Measurements from ENCODE around the gene IL16.

IL16 gene

DNA sequence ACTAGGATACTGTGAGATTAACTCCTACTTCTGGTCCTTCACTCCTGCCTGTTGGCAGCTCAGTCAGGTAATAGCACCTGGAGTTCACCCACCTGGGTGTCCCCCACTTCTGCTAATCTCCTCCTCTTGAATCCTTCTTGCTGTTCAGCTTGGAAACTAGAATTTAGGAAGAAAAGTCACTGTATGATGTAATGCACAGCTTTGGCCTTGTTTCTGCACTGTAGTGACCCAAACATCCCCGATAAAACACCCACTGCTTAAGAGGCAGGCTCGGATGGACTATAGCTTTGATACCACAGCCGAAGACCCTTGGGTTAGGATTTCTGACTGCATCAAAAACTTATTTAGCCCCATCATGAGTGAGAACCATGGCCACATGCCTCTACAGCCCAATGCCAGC is 102.5 kb downstream of the IL16 start:
- H3K4me3 ChIP-seq, result no peak overlapping the region

DNA sequence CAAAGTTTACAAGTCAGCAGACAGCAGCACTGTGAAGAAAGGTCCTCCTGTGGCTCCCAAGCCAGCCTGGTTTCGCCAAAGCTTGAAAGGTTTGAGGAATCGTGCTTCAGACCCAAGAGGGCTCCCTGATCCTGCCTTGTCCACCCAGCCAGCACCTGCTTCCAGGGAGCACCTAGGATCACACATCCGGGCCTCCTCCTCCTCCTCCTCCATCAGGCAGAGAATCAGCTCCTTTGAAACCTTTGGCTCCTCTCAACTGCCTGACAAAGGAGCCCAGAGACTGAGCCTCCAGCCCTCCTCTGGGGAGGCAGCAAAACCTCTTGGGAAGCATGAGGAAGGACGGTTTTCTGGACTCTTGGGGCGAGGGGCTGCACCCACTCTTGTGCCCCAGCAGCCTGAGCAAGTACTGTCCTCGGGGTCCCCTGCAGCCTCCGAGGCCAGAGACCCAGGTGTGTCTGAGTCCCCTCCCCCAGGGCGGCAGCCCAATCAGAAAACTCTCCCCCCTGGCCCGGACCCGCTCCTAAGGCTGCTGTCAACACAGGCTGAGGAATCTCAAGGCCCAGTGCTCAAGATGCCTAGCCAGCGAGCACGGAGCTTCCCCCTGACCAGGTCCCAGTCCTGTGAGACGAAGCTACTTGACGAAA is 103.1 kb downstream of the IL16 start:
- Histone ChIP-seq H3K27me3 (no peaks in the 10 kb centered on the region), H3K4me3 (no peak overlapping the region), H3K27ac (no peak overlapping the region), H3K9me3 (no peaks in the 10 kb centered on the region), H3K36me3 (peaks cover 0 to 20% (median 18%) of the 10 kb centered on the region in 3 donors), H3K4me1 (peaks cover 0 to 13% (median 1%) of the 10 kb centered on the region in 4 donors)
- peak in 1 of 2 donors; percentile 58 for DNase-seq
- intact Hi-C loops (cut with DNase I; ENCODE audit: low total_unique reads), result no loop called here
- TF ChIP-seq, protein P1, sequence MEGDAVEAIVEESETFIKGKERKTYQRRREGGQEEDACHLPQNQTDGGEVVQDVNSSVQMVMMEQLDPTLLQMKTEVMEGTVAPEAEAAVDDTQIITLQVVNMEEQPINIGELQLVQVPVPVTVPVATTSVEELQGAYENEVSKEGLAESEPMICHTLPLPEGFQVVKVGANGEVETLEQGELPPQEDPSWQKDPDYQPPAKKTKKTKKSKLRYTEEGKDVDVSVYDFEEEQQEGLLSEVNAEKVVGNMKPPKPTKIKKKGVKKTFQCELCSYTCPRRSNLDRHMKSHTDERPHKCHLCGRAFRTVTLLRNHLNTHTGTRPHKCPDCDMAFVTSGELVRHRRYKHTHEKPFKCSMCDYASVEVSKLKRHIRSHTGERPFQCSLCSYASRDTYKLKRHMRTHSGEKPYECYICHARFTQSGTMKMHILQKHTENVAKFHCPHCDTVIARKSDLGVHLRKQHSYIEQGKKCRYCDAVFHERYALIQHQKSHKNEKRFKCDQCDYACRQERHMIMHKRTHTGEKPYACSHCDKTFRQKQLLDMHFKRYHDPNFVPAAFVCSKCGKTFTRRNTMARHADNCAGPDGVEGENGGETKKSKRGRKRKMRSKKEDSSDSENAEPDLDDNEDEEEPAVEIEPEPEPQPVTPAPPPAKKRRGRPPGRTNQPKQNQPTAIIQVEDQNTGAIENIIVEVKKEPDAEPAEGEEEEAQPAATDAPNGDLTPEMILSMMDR (IDR thresholded peaks at IDR 0.05), result no peak

More for the DNA sequence above, 102.5 kb downstream of the IL16 start:
- Histone ChIP-seq H3K9me3 (no peaks in the 10 kb centered on the region), H3K27ac (no peak overlapping the region), H3K27me3 (no peaks in the 10 kb centered on the region), H3K4me1 (peaks cover 0 to 13% (median 1%) of the 10 kb centered on the region in 4 donors), H3K36me3 (peaks cover 0 to 20% (median 16%) of the 10 kb centered on the region in 3 donors)
- TF ChIP-seq, protein P1 (IDR thresholded peaks at IDR 0.05), result no peak
- intact Hi-C loops (cut with DNase I; ENCODE audit: low total_unique reads), result no loop called here
- DNase-seq, result peak in 1 of 2 donors; percentile 33

DNA sequence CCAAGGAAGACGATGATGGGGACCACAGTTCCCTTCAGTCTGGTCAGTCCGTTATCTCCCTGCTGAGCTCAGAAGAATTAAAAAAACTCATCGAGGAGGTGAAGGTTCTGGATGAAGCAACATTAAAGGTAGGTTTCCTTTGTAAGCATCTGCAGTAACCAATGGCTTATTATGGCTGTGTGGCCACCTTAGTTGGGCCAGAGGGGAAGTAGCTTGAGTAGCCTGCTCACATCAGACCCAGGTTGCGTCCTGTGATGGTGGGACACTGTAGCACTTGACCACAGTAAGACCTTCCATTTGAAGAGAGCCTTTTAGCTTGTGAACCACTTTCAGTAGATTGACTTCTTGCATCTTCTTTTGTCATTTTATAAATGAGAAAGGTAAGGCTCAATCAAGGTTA is 104.7 kb downstream of the IL16 start:
- TF ChIP-seq, protein P1 (IDR thresholded peaks at IDR 0.05), result no peak
- Histone ChIP-seq H3K4me1 (peaks cover 0 to 9% (median 1%) of the 10 kb centered on the region in 4 donors), H3K27me3 (no peaks in the 10 kb centered on the region), H3K36me3 (peaks cover 3 to 26% (median 24%) of the 10 kb centered on the region in 3 donors), H3K9me3 (no peaks in the 10 kb centered on the region), H3K27ac (no peak overlapping the region), H3K4me3 (no peak overlapping the region)
- DNase-seq, result peak in 1 of 2 donors; percentile 29
- intact Hi-C loops (cut with DNase I; ENCODE audit: low total_unique reads), result no loop called here

DNA sequence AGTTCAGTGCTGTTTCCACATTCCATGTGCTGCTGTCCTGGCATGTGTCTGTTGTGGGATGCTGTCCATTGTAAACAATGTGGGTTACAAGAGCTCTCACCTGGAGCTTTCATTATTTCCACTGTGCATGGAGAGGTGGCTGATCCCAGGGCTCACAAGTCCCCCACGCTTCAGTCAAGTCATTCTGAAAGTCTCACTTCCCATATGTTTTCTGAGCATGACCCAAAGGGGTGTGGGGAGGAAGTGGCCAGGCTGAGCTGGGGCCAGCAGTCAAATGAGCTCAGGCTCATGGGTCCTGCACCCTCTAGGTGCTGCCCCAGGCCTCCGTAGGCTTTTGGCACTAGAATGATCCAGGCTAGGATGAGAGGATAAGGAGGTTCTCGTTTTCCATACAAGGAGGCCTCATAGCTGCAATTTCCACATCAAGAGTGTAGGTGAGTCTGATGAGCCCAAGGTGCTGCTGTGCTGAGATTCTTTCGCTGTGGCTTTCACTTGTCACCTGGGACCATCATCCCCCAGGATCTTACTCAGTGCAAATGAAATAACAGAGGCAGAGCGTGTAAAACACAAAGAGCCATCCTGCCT is 105.2 kb downstream of the IL16 start:
- Histone ChIP-seq H3K4me1 (peaks cover 0 to 8% (median 1%) of the 10 kb centered on the region in 4 donors), H3K27me3 (no peaks in the 10 kb centered on the region), H3K27ac (no peak overlapping the region), H3K36me3 (peaks cover 6 to 29% (median 27%) of the 10 kb centered on the region in 3 donors), H3K4me3 (no peak overlapping the region), H3K9me3 (no peaks in the 10 kb centered on the region)
- TF ChIP-seq, protein P1 (IDR thresholded peaks at IDR 0.05), result no peak
- intact Hi-C loops (cut with DNase I; ENCODE audit: low total_unique reads), result no loop called here
- DNase-seq, result peak in 1 of 2 donors; percentile 68

DNA sequence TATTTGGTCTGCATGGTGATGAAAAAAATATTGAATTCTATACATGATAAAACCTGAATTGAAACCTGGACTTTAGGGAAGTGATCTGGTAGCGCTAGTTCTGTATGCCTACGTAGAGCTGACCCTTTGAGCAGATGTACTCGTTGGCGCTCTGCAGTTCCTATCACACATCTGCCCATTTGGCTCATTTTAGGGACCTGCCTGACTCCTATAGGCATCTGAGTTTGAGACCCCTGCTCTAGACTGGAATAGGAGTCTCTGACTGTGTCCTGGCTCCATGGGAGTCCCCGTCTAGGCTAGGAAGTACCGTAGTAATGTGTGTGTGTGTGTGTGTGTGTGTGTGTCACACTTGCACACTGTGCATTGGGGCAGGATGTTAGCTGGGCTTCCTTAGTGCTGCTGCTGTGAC is 106.0 kb downstream of the IL16 start:
- H3K9me3 ChIP-seq, result no peaks in the 10 kb centered on the region
- peaks cover 0 to 2% (median under 1%) of the 10 kb centered on the region in 4 donors for H3K4me1 ChIP-seq
- H3K27ac ChIP-seq, result no peak overlapping the region
- peak in 1 of 2 donors; percentile 44 for DNase-seq
- TF ChIP-seq, protein P1 (IDR thresholded peaks at IDR 0.05), result no peak
- intact Hi-C loops (cut with DNase I; ENCODE audit: low total_unique reads), result no loop called here
- no peaks in the 10 kb centered on the region for H3K27me3 ChIP-seq
- no peak overlapping the region for H3K4me3 ChIP-seq
- peaks cover 6 to 33% (median 29%) of the 10 kb centered on the region in 3 donors for H3K36me3 ChIP-seq

Data from tibial artery (tissue), 4 donors.